ENCODE measurements around the gene GPR22. TPM values are rescaled to one million over a fixed set of nuclear protein-coding genes. Genes with fewer than 3 reads are reported as not detected.

The GPR22 gene
- total RNA-seq, 1 donor = not detected

Small RNAs within 50 kb of the gene (small RNA-seq; reads per million reads assigned to genes)
- gene AC002381.1 = not detected

Other genes starting within 250 kb of the GPR22 start
- 15.1 TPM for gene COG5, start 93.9 kb downstream of the GPR22 start, total RNA-seq
- gene DUS4L, start 93.9 kb downstream of the GPR22 start, total RNA-seq = 5.1 TPM
- 12.7 TPM for gene BCAP29, start 110.2 kb downstream of the GPR22 start, total RNA-seq
- 0.27 TPM for gene SLC26A4, start 190.8 kb downstream of the GPR22 start, total RNA-seq

Data from hematopoietic multipotent progenitor cell (in vitro differentiated cells).